NCI-H526 treated with DMSO at 0.1 percent for 48 hours (cell line): Measurements from ENCODE around the gene MSI2.

Source experiments
- DNase-seq: peaks from one replicate; lab custom pipeline; 2025; lab: John Stamatoyannopoulos, UW

MSI2 gene

GRCh38 chr17:57246257-57246656, 10.1 kb upstream of the MSI2 start:
- DNase-seq = no peak

DNA sequence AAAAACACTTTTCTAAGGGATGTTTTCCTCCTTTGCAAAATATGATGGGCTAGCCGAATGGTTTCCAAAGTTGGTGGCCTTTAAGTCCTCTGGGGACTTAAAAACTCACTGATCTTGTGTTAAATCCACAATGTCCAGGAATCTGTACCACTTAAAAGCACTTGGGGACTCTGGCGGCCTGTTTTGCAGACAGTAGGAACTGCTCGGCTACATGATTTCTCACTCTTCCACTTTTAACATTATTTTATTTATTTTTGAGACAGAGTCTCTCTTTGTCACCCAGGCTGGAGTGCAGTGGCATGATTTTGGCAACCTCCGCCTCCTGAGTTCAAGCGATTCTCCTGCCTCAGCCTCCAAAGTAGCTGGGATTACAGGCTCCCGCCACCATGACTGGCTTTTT, 9.1 kb upstream of the MSI2 start:
- no peak for DNase-seq

- no peak for DNase-seq
These were observed 8.4 kb upstream of the MSI2 start for GRCh38 chr17:57247913-57248312.

- DNase-seq = no peak
These were observed 6.8 kb upstream of the MSI2 start for GRCh38 chr17:57249520-57249919.

DNA sequence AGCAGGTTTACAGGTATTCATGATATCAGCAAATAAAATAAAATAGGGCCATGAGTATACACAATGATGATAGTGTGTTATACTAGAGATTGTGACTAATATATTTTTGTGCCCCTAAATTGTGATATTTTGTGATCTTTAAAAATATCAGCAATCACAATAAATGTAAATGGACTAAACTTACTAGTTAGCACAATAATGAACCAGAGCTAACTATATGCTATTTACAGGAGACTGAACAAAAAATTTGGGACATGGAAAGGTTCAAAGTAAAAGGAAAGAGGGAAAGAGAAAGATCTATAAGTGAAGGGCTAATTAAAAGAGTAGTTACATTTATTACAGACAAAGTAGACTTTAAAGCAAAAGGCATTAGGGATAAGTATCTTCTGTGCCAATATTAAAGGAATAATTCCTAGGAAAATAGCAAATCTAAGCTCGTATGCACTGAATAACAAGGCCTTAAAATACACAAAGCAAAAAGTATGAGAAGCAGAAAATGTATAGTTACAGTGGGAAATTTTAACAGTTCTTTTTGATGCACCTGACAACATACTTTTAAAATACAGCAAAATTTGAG, 5.0 kb upstream of the MSI2 start:
- DNase-seq = no peak

DNA sequence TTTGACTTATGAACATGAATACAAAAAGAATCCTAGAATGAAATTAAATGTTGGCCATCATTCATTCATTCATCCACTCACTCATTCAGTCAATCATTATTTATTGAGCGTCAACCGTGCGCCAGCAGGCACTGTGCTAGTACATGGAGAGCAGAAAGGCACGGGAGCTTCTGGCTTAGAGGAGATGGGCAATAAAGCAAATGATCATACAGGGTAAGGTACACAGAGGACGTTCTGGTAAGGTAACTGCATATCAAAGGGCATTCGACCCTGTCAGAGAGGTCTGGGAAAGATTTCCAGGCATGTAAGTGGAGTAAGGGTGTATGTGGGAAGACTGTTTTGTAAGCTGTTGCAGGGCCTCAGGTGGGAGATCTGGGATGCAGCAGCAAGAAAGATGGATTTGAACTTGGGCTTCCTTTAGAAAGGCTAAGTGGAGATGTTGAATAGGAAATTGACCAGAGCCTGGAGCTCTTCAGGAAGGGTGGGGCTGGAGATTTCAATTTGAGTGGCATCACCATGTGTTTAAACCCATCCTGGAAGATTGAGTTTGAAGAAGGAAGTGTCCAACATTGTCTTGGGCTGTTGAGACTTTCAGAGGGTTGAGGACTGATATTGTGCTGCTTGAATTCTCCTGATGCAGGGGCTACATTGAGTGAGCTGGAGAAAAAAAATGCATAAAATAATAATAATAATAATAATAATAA, 2.8 kb upstream of the MSI2 start:
- no peak for DNase-seq

GRCh38 chr17:57255182-57255775, 1.0 kb upstream of the MSI2 start:
- DNase-seq = no peak

DNA sequence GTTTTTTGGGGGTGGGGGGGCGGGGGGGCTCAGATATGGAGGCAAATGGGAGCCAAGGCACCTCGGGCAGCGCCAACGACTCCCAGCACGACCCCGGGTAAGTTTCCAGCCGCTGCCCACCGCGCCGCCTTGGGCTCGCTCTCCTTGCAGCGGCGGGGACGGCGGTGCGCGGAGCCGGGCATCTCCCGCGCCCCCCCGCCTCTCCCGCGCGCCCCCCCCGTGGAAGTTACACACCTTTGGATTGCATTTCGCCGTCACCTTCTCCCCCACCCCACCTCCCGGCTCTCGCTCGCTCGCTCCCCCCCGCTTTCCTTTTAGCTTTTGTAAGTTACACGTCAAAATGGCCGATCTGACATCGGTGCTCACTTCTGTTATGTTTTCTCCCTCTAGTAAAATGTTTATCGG, 387 bp downstream of the MSI2 start:
- no peak for DNase-seq

DNA sequence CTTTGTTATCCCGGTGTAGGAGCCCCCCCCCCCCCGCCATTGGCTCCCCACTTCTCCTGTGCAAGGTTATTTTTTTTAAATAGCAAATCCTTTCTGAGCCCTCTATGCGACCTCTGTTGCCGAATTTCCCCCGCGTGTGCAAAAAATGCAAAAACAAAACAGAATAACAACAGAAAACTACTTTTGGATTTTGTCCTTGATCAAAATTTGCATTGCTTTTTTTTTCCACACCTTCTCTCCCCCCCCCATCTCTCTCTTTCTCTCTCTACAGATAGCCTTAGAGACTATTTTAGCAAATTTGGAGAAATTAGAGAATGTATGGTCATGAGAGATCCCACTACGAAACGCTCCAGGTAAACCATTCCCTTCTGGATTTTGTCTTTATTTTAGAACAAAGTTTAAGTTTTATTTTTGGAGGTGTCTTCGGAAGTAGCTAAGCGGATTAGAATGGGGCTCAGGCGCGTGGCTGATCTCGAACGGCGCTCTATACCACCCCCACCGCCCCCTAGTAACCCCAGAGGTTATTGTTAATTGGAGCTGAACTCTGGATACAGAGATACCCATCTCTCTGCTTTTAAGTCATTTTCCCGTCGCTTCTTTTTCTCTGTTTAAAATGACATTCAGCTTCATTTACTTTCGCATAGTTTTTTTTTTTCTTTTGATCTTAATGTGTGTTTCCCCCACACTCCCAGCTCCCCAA, 1.0 kb downstream of the MSI2 start:
- DNase-seq = peak; percentile 18

- DNase-seq = no peak
These were observed 1.9 kb downstream of the MSI2 start for GRCh38 chr17:57257895-57258851.

DNA sequence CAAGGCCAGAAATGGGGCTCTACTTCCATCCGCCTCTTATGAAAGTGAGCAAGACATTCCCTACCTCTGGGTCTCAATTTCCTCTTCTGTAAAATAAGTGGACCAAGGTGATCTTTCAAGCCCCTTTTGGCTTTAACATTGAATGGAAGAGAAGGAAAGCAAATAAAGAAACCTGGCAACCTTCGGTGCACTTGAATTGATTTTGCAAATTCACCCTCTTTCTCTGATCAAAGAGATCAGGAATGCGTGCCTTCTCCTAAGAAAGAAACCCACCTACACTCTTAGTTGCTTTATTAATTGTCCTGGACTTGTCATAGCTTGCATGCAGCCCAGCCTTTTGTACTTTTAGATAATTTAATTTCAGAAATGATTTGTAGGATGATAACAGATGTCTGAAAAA, 3.0 kb downstream of the MSI2 start:
- DNase-seq = no peak

- no peak for DNase-seq
These were observed 3.5 kb downstream of the MSI2 start for GRCh38 chr17:57259817-57260216.

DNA sequence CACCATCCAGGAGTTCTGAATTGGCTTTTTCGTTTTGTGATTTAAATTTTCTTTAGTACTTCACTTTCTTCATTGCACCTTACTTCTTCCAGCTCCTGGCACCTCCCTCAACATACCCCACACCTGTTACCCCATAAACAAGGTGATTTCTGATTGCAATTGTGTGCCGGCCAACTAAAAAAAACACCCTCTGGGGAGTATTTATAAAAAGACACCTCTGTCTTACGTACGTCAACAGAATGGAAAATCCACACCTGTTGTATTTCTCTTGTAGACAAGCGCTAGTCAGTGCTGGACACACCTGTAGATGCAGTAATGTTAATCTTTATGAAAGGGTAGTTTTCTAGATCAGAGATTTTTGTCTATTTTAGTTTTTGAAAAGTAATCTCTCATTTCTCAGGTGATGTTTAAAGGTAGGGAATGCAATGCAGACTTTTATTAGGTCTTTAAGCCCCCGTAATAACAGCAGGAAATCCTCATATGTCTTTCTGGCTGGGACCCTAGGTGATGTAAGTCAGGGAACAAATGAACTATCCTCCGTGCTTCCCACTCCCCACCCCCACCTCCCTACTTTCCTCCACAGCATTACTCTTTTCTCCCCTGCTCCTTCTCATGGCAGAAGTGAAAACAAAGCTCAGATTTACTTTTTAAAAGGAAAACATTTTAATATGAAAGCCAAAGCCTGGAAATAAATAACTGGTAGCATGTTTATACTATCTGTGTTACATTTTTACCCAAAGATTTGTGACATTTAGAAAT, 4.2 kb downstream of the MSI2 start:
- DNase-seq = no peak

- no peak for DNase-seq
These were observed 4.8 kb downstream of the MSI2 start for GRCh38 chr17:57261084-57261461.

GRCh38 chr17:57262557-57262956, 6.2 kb downstream of the MSI2 start:
- DNase-seq = no peak

DNA sequence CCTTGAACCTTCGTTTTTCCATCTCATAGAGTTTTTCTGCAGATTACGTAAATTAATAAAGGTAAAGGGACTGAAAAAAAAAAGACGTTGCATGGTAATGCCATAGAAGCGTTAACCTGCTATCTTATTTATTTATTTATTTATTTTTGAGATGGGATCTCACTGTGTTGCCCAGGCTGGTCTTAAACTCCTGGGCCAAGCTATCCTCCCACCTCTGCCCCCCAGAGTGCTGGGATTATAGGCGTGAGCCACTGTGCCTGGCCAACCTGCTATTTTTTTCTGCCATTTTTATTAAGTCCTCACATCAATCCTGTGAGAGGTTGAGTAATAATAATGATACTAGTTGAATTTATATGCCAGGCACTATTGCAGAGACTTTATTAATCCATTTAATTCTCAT, 7.9 kb downstream of the MSI2 start:
- no peak for DNase-seq

GRCh38 chr17:57264776-57265175, 8.5 kb downstream of the MSI2 start:
- no peak for DNase-seq

GRCh38 chr17:57266902-57267311, 10.6 kb downstream of the MSI2 start:
- no peak for DNase-seq

GRCh38 chr17:57268181-57268580, 11.9 kb downstream of the MSI2 start:
- no peak for DNase-seq

DNA sequence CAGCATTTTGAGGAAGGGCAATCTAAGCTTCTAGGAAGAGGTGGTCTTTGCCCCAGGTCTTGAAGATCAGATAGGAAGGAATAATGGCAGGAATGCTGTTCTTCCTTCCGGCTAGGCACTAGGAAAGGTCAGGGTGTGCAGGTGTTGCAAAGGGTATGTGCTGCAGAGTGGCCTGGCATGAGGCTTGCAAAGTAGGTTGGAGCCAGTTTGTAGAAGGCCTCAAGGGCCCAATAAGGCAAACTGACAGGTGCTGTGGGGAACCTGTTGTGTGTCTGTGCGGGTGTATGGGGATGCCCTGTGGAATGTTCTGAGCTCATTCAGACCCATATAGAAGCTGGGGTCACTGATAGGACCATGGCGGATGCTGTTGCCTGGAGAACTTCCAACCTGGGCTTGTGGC, 12.7 kb downstream of the MSI2 start:
- no peak for DNase-seq

DNA sequence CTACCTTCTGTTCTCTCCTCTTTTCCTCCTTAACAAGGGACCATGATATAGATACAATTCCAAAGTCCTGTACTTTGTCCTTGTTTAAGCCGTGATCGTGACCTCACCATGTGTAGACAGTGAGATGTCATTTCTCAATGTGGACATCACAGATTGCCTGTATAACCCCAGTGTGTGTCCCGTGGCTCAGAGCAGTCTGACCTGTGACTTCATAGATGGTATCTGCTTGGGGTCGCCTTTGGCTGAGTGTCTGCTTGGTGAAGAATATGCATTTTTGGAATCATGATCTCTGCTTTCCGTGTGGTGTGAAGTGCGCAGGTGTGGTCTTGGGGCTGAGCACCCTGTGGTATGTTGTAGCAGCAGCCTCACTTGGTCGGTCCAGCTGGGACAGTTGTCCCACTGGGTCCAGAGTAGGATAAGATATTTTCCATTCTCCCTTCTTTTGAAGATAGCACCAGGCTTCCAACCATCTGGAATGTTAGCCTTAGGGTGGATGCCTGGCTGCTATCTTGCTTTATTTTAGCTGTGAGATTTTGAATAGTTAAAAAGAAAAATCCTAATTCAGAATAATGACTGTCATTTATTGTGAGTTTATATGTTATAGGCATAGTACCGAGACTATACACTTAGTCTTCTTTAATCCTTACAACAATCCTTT, 13.4 kb downstream of the MSI2 start:
- no peak for DNase-seq
